Mucosa of descending colon (tissue), 3 donors: ENCODE measurements around the gene WDR44. TPM values are rescaled to one million over a fixed set of nuclear protein-coding genes. Genes with fewer than 3 reads are reported as not detected.
"Not testable (repeated sequence)": the region's sequence is repeated elsewhere in the genome, so short reads cannot be mapped to it uniquely, and the experiment has no call there.

ENCODE experiments used
- ATAC-seq: fragments of 200-7000 bp; cut with Tn5 transposase; one replicate; pipeline ENCODE4 v1.9.1; 2020; ENCODE audit warnings: mild to moderate bottlenecking, moderate library complexity
- DNase-seq, 3 donors: peaks; one replicate each; pipeline ENCODE4 v3.0.0-alpha.2; 2020
- H3K36me3 ChIP-seq: fragments of 200-600 bp; one replicate; pipeline ENCODE4 v1.8.0; 2021; ENCODE audit warnings: low read depth, mild to moderate bottlenecking
- H3K4me1 ChIP-seq: fragments of 200-600 bp; one replicate; pipeline ENCODE4 v1.8.0; 2021; ENCODE audit warnings: low read depth, mild to moderate bottlenecking
- H3K4me3 ChIP-seq: fragments of 200-600 bp; one replicate; pipeline ENCODE4 v1.8.0; 2021; ENCODE audit warnings: mild to moderate bottlenecking
- H3K9me3 ChIP-seq: fragments of 200-600 bp; one replicate; pipeline ENCODE4 v1.8.0; 2021; ENCODE audit warnings: mild to moderate bottlenecking
- CTCF ChIP-seq: fragments of 200-600 bp; IDR thresholded peaks from one replicate; pipeline ENCODE4 v1.8.0; 2022; ENCODE audit warnings: antibody characterized with exemption, mild to moderate bottlenecking
- intact Hi-C, 2 donors: fragments of 100-400 bp; cut with DNase I in 1 of 2; cut with micrococcal nuclease in 1 of 2; formaldehyde crosslinking; loops; one replicate each; pipeline versions ENCODE4 v1.11.0 to v1.11.1; 2022; cut with DNase I, micrococcal nuclease
- total RNA-seq, 3 donors: library from RNA; stranded (reverse); fragmentation: NEBNext Ultra II Directional in 2 of 3; extraction: Animal tissue kit (Norgen Biotek cat#: 25700) in 2 of 3; gene quantifications; one replicate each; pipeline versions ENCODE4 v1.2.1 to v1.2.4, GENCODE V29; 2021 to 2023
- donor health status: DM: no; HTN: no; CAD: no; lungs with moderate emphysema.
- donor health status: DM: no; HTN: no; CAD: no.
- donor health status: DM: no; HTN: yes; CAD: no.

Gene WDR44
- total RNA-seq, 3 donors from 2014 or later: 9.6 to 15.0 (median 10.7) TPM

- no peak for TF ChIP-seq CTCF
- DNase-seq (no peak), ATAC-seq (no peak)
- Histone ChIP-seq H3K9me3 (no peaks in the 10 kb centered on the region), H3K4me3 (no peak overlapping the region), H3K4me1 (no peaks in the 10 kb centered on the region), H3K36me3 (no peaks in the 10 kb centered on the region)
- intact Hi-C loops: no loop called here
Observed at GRCh38 chrX:118437283-118437682, 91.4 kb downstream of the WDR44 start.

DNA sequence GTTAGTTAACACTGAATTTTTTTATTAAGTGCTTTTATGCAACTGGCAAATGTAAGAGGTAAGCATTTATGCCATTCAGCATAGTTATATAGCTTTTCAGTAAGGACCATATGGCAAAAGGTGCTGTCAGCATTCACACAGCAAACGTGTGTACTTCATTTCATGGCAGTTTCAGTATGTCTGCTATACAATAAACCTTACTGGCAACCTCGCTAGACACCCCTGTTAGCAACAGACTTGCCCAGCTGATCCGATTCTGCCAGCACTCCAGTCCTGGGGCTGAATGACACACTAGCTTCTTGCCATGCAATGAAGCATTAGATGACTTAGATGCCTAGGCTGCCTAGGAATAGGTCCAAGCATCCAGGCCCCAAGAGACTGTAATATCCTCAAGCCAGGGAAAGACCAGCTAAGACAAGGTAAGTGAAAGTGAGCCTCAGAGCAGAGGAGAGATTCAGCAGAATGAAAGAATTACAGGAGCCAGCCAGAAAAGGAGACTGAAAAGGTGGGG, 102.4 kb downstream of the WDR44 start:
- ATAC-seq (no peak), DNase-seq (no peak)
- no peak overlapping the region for H3K4me3 ChIP-seq
- H3K9me3 ChIP-seq: no peaks in the 10 kb centered on the region
- no peaks in the 10 kb centered on the region for H3K36me3 ChIP-seq
- intact Hi-C loops: no loop called here
- no peaks in the 10 kb centered on the region for H3K4me1 ChIP-seq
- TF ChIP-seq CTCF: no peak

- no peak for DNase-seq
- Histone ChIP-seq H3K4me3 (no peak overlapping the region), H3K4me1 (no peaks in the 10 kb centered on the region), H3K9me3 (no peaks in the 10 kb centered on the region), H3K36me3 (no peaks in the 10 kb centered on the region)
- no peak for ATAC-seq
- no peak for TF ChIP-seq CTCF
- intact Hi-C loops: loop anchor here in 1 of 2 donors (10.0 kb wide), 1 partner anchor 150 kb away; no protein-coding TSS in a partner anchor
Observed at GRCh38 chrX:118455013-118455412, 109.1 kb downstream of the WDR44 start.

GRCh38 chrX:118459494-118459893, 113.6 kb downstream of the WDR44 start:
- no peak overlapping the region for H3K4me3 ChIP-seq
- DNase-seq (peak in 1 of 3 donors; percentile 1), ATAC-seq (peak; percentile 31)
- H3K36me3 ChIP-seq: no peaks in the 10 kb centered on the region
- H3K4me1 ChIP-seq: no peaks in the 10 kb centered on the region
- no peak for TF ChIP-seq CTCF
- no peaks in the 10 kb centered on the region for H3K9me3 ChIP-seq
- intact Hi-C loops: loop anchor here in 1 of 2 donors (10.0 kb wide), 1 partner anchor 145 kb away; no protein-coding TSS in a partner anchor

DNA sequence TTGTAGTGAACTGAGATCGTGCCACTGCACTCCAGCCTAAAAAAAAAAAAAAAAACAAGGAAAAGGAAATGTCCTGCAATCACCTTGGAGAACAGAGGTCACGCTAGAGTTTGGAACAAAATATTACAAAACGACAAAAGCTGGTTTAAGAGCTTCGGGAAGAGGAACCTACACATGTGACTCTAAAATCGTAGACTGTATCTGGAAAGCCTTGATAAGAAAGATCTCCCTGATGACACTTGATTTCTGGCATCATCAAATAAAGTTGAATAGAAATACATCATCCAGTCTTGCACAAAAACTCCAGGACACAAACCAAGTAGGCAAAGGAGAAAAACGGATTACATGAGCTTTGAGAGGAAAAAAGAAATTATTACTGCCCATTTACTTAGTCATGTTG, 118.6 kb downstream of the WDR44 start:
- DNase-seq: no peak
- intact Hi-C loops: no loop called here
- H3K9me3 ChIP-seq: no peaks in the 10 kb centered on the region
- H3K4me1 ChIP-seq: no peaks in the 10 kb centered on the region
- no peak for ATAC-seq
- H3K36me3 ChIP-seq: no peaks in the 10 kb centered on the region
- H3K4me3 ChIP-seq: no peak overlapping the region
- TF ChIP-seq CTCF: no peak

DNA sequence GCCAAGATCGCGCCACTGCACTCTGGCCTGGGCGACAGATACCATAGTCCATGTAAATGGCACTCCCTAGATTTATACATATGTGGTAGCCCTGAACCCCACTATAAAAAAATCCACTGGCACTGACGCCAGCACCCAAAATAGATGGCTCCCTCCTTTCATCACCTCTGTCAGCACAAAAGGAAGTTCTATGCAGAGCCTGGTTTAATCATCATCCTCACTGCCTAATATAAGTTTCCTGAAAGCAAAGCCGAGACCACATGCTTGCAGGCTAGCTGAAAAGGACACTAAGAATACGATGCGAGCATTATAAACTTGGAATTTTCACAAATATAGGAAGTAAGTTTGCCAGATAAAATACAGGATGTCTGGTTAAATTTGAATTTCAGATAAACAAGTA, 122.2 kb downstream of the WDR44 start:
- intact Hi-C loops: no loop called here
- DNase-seq: no peak

DNA sequence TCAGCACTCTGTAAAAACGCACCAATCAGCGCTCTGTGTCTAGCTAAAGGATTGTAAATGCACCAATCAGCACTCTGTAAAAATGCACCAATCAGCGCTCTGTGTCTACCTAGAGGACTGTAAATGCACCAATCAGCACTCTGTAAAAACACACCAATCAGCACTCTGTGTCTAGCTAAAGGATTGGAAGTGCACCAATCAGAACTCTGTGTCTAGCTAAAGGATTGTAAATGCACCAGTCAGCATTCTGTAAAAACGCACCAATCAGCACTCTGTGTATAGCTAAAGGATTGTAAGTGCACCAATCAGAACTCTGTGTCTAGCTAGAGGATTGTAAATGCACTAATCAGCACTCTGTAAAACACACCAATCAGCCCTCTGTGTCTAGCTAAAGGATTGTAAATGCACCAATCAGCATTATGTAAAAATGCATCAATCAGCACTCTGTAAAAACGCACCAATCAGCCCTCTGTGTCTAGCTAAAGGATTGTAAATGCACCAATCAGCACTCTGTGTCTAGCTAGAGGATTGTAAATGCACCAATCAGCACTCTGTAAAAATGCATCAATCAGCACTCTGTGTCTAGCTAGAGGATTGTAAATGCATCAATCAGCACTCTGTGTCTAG, 124.9 kb downstream of the WDR44 start:
- H3K9me3 ChIP-seq, ATAC-seq, DNase-seq, H3K4me3 ChIP-seq, H3K4me1 ChIP-seq, H3K36me3 ChIP-seq: not testable (repeated sequence)
- intact Hi-C loops: loop anchor here in 1 of 2 donors (10.0 kb wide), 1 partner anchor 124 kb away; no protein-coding TSS in a partner anchor

More for the DNA sequence above, 122.2 kb downstream of the WDR44 start:
- H3K9me3 ChIP-seq: no peaks in the 10 kb centered on the region
- no peaks in the 10 kb centered on the region for H3K36me3 ChIP-seq
- H3K4me3 ChIP-seq: no peak overlapping the region
- no peaks in the 10 kb centered on the region for H3K4me1 ChIP-seq
- no peak for TF ChIP-seq CTCF
- ATAC-seq: no peak
